Measurements from ENCODE around the gene ARID5B. TPM values are rescaled to one million over a fixed set of nuclear protein-coding genes. Genes with fewer than 3 reads are reported as not detected.

The ARID5B gene
- polyA plus RNA-seq, 1 of the 3 experiments (the other 2 are of a cell fraction), result 10.9 TPM

- H3F3A ChIP-seq (replicated peaks; ENCODE audit: insufficient read depth), result peaks cover 31% of the 10 kb centered on the region
- H3K36me3 ChIP-seq (replicated peaks in 1 of 2; ENCODE audit: control insufficient read depth in 1 of 2, insufficient read depth in 2 of 2, low read length in 1 of 2), result peaks cover 3 to 11% of the 10 kb centered on the region in 2 experiments
- H3K27me3 ChIP-seq (ENCODE audit: insufficient read depth), result no peaks in the 10 kb centered on the region
- peak overlapping the region; percentile 87 for H3K9ac ChIP-seq
- TF ChIP-seq, protein P1, sequence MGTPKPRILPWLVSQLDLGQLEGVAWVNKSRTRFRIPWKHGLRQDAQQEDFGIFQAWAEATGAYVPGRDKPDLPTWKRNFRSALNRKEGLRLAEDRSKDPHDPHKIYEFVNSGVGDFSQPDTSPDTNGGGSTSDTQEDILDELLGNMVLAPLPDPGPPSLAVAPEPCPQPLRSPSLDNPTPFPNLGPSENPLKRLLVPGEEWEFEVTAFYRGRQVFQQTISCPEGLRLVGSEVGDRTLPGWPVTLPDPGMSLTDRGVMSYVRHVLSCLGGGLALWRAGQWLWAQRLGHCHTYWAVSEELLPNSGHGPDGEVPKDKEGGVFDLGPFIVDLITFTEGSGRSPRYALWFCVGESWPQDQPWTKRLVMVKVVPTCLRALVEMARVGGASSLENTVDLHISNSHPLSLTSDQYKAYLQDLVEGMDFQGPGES (IDR thresholded peaks at IDR 0.05; ENCODE audit: low read depth, low read length), result no peak
- TF ChIP-seq GABPA (IDR thresholded peaks at IDR 0.05; ENCODE audit: low read depth), result no peak
- TF ChIP-seq, protein P2, sequence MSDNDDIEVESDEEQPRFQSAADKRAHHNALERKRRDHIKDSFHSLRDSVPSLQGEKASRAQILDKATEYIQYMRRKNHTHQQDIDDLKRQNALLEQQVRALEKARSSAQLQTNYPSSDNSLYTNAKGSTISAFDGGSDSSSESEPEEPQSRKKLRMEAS (IDR thresholded peaks at IDR 0.05; ENCODE audit: low read depth), result peak; percentile 40; the same call in 1 of the 2 replicates
- no peak for TF ChIP-seq TCF12 (IDR thresholded peaks at IDR 0.05)
- TF ChIP-seq NFIC (IDR thresholded peaks at IDR 0.05; ENCODE audit: borderline replicate concordance), result peak; percentile 28; the same call in 1 of the 2 replicates
- no peak for TF ChIP-seq FOXJ3 (CRISPR knock-in tag; IDR thresholded peaks at IDR 0.05)
- 0 out of 2 replicates have a peak, but pooled peaks have one; percentile 11 for TF ChIP-seq TEAD4 (IDR thresholded peaks at IDR 0.05; ENCODE audit: borderline replicate concordance, insufficient read depth)
- TF ChIP-seq, protein P3, sequence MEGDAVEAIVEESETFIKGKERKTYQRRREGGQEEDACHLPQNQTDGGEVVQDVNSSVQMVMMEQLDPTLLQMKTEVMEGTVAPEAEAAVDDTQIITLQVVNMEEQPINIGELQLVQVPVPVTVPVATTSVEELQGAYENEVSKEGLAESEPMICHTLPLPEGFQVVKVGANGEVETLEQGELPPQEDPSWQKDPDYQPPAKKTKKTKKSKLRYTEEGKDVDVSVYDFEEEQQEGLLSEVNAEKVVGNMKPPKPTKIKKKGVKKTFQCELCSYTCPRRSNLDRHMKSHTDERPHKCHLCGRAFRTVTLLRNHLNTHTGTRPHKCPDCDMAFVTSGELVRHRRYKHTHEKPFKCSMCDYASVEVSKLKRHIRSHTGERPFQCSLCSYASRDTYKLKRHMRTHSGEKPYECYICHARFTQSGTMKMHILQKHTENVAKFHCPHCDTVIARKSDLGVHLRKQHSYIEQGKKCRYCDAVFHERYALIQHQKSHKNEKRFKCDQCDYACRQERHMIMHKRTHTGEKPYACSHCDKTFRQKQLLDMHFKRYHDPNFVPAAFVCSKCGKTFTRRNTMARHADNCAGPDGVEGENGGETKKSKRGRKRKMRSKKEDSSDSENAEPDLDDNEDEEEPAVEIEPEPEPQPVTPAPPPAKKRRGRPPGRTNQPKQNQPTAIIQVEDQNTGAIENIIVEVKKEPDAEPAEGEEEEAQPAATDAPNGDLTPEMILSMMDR (IDR thresholded peaks at IDR 0.05), result peak; percentile 43
- peak; percentile 62 for TF ChIP-seq MXI1 (IDR thresholded peaks at IDR 0.05; ENCODE audit: low read depth, low read length)
- TF ChIP-seq SIN3A (IDR thresholded peaks at IDR 0.05; ENCODE audit: borderline replicate concordance, low read depth, low read length), result 0 out of 2 replicates have a peak, but pooled peaks have one; percentile 37
- TF ChIP-seq RCOR1 (IDR thresholded peaks at IDR 0.05; ENCODE audit: low read length), result no peak
- TF ChIP-seq CHD2 (IDR thresholded peaks at IDR 0.05; ENCODE audit: low read length, partially characterized antibody), result peak; percentile 35
- TF ChIP-seq, protein P4, sequence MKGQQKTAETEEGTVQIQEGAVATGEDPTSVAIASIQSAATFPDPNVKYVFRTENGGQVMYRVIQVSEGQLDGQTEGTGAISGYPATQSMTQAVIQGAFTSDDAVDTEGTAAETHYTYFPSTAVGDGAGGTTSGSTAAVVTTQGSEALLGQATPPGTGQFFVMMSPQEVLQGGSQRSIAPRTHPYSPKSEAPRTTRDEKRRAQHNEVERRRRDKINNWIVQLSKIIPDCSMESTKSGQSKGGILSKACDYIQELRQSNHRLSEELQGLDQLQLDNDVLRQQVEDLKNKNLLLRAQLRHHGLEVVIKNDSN (IDR thresholded peaks at IDR 0.05; ENCODE audit: borderline replicate concordance, low read depth), result no peak
- TF ChIP-seq, protein P5, sequence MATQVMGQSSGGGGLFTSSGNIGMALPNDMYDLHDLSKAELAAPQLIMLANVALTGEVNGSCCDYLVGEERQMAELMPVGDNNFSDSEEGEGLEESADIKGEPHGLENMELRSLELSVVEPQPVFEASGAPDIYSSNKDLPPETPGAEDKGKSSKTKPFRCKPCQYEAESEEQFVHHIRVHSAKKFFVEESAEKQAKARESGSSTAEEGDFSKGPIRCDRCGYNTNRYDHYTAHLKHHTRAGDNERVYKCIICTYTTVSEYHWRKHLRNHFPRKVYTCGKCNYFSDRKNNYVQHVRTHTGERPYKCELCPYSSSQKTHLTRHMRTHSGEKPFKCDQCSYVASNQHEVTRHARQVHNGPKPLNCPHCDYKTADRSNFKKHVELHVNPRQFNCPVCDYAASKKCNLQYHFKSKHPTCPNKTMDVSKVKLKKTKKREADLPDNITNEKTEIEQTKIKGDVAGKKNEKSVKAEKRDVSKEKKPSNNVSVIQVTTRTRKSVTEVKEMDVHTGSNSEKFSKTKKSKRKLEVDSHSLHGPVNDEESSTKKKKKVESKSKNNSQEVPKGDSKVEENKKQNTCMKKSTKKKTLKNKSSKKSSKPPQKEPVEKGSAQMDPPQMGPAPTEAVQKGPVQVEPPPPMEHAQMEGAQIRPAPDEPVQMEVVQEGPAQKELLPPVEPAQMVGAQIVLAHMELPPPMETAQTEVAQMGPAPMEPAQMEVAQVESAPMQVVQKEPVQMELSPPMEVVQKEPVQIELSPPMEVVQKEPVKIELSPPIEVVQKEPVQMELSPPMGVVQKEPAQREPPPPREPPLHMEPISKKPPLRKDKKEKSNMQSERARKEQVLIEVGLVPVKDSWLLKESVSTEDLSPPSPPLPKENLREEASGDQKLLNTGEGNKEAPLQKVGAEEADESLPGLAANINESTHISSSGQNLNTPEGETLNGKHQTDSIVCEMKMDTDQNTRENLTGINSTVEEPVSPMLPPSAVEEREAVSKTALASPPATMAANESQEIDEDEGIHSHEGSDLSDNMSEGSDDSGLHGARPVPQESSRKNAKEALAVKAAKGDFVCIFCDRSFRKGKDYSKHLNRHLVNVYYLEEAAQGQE (IDR thresholded peaks at IDR 0.05; ENCODE audit: low read depth, low read length), result 0 out of 2 replicates have a peak, but pooled peaks have one; percentile 6
- TF ChIP-seq EP300 (IDR thresholded peaks at IDR 0.05; ENCODE audit: borderline replicate concordance in 1 of 2, low read depth in 1 of 2, low read length in 1 of 2), result no peak
- TF ChIP-seq POLR2AphosphoS5 (IDR thresholded peaks at IDR 0.05; ENCODE audit: low read depth, low read length), result 0 out of 2 replicates have a peak, but pooled peaks have one; percentile 42
- H3K4me3 ChIP-seq (ENCODE audit: low read depth in 2 of 2, low read length in 1 of 2), result peak overlapping the region; percentile 67 to 84
- H3K79me2 ChIP-seq (ENCODE audit: insufficient read depth), result peaks cover 65% of the 10 kb centered on the region
- no peaks in the 10 kb centered on the region for H3K9me3 ChIP-seq
- H3K4me1 ChIP-seq (ENCODE audit: control insufficient read depth in 1 of 2, insufficient read depth in 2 of 2, low read depth in 1 of 2, low read length in 1 of 2), result peaks cover 15 to 22% of the 10 kb centered on the region in 2 experiments; a peak in 3 of 4 replicates
- POLR2A ChIA-PET, result no interaction called here
- CTCF ChIA-PET, result interaction anchor here (0.7 to 6.9 kb wide), 12 partner anchors 29 to 1080 kb away, joined by 3 to 36 read pairs (median 4); no protein-coding TSS in a partner anchor
- no peaks in the 10 kb centered on the region for H4K20me1 ChIP-seq (ENCODE audit: insufficient read depth)
- 0 out of 2 replicates have a peak overlapping the region, but pooled peaks have one; percentile 53 for H2AFZ ChIP-seq (ENCODE audit: low read depth)
- peak; percentile 78 for DNase-seq
- peak overlapping the region; percentile 91 for H3K4me2 ChIP-seq
- no peaks in the 10 kb centered on the region for H3K9me2 ChIP-seq
- under 1% methylated on average over 18 of the region's 56 CpGs for WGBS (ENCODE audit: low lambda C conversion rate)
- H3K27ac ChIP-seq (ENCODE audit: low read depth in 2 of 2, low read length in 1 of 2), result peak overlapping the region; percentile 87 to 95
These were observed 1.9 kb downstream of the ARID5B start for GRCh38 chr10:61903221-61903927.
